Measurements from ENCODE around the gene CCDC34.

Gene CCDC34

DNA sequence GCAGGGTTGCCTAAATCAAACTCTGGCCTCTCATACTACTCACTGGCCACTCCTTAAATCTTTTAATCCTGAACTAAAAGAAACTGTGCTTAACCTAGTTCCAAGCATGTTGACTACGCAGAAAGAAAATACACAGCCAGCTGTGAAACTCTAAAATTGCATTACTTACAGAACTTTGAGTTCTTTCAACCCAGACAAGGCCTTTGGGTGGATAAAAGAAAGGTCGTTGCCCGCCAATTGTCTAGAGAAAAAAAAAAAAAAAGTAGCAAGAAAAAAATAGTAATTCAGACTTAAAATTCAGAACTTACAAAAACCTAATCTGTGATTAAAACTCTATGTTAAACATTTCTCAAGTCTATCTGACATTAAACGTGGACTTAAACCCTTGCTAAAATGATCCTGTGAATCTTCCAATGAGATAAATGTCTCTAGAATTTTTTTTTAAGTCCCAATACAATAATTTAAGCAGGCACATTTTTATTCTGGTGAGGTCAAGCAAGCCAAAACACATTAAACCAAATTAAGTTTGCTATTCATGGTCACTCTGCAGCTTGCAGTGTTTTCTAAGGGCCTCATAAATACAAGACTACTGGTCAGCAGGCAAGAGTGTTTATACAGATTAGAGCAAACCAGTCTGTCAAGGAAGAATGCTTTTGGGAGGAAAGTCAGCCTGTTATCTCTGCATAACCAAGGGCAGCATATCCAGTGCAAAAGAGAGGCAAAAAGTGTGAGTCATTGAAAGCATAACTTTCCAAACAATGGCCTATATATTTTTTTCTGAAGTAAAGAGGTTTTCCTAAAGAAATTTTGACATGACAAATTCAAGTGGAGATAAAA, 29.5 kb upstream of the CCDC34 start:
- DNase-seq: no peak

DNA sequence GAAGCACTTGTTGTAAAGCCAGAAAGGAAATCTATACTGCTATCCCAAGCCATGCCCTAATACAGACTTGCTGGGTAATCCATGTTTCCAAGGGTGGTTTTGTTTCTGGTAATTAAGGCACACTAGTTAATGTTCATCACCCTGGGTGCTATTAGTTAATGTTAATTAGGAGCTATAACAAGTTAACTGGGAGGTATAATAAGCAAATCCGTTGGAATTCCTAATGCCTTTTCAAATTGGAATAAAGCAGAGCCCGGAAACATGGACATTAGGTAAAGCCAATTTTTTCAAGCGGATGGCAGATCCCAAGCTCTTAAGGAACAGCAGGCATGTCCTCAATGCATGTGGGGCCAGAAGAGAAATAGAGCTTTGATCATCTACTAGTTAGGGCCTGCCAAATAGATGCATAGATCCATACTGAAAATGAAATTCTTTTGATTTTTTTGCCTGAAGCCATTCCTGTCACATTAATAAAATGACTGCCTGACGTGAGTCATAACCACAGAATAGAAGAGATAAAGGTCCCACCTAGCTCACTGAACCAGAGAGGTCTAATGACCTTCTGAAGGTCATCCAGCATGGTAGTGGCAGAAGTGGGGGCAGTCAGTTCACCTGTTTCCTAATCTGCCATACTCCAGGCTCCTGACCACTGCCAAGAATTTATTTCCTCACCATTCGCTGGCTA, 28.5 kb upstream of the CCDC34 start:
- DNase-seq: no peak

DNA sequence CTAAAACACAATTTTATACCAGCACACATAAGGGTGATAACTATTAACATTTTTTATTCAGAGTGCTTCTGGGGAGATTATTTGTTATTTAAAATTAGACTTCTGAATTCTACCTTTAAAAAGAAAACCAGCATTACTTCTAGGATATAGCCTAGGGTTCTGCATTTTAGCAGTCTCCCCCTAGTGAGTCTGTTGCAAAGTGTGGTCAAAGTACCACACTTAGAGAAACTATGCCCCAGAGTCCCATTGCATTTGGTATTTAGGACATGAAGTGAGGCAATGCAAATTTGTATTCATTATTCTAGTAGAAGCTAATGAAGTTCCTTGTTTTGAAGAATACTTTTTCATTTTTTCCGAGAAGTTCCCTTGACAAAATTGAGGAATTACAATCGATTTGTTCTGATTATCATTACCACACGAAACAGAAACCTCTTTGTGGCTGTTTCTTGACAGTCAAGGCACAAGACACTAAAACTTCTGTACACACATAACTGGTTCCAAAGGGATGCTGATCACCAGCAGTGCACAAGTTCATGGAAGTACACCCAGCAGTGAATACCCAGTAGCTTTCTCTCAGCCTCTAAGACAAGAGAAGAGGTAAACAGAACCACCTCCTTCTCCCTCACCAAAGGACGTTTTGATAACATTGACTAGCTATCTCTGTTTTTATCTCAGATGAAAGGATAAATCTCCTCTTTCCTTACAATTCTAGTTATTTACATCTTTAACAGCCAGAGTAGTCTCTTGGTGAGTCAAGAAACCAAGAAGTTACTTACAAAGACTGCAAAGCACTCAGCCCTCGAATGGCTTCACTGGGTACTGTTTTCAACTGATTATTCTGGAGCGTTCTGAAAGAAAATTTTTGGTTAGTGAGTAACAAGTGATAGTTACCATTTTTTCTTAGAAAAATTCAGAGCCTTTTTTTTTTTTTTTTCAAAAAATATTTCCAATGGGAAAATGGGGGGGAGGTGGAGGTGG, 27.6 kb upstream of the CCDC34 start:
- no peak for DNase-seq

DNA sequence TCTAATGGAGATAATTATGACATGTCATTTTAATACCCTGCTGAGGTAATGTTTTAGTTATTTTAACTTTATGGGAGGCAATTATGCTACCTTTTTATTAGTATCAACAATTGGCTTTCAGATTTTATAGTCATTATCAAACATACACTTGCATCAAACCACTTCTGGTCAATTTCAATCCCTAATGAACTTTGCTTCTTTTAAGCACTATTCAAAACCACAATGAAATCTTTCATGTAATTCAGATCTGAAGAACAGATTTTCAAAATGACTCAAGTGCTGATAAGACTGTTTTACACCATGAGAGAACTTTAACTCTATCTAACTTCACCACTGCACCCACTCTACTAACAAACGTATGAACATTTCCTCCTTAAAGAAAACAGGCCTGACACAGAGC, 25.9 kb upstream of the CCDC34 start:
- no peak for DNase-seq

DNA sequence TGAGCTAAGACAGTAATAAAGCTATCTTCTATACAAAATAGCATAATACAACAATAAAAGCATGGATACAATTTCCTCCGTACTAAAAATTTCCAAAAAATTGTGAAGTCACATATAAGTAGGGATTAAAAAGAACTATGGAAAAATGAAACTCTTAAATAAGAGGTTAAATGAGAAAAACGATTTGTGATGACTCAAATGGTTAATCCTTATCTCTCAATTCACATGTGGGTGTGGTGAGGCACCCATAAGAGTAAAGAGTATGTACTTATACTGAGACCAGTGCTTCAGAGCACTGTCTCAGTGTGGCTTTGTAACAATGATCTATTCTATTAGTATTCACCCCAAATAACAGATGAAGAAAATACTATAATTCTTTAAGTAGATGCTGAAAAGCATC, 25.0 kb upstream of the CCDC34 start:
- DNase-seq: no peak

DNA sequence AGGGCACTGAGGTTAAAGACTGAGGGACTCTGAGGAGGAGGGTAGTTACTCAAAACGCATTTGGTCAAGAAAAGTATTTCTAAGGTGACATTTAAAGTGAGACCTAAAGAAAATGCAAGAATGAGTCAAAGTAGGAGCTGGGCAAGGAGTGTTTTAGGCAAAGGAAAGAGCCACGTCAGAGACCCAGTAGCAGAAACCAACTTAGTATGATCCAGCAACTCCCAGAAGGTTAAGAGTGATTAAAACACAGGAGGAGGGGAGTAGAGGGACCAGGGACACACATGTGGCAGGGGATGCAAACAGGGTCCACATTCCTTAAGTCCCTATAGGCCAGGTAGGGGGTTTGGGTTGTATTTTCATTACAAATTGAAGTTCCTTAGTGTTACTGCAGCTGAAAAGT, 24.3 kb upstream of the CCDC34 start:
- DNase-seq: no peak

DNA sequence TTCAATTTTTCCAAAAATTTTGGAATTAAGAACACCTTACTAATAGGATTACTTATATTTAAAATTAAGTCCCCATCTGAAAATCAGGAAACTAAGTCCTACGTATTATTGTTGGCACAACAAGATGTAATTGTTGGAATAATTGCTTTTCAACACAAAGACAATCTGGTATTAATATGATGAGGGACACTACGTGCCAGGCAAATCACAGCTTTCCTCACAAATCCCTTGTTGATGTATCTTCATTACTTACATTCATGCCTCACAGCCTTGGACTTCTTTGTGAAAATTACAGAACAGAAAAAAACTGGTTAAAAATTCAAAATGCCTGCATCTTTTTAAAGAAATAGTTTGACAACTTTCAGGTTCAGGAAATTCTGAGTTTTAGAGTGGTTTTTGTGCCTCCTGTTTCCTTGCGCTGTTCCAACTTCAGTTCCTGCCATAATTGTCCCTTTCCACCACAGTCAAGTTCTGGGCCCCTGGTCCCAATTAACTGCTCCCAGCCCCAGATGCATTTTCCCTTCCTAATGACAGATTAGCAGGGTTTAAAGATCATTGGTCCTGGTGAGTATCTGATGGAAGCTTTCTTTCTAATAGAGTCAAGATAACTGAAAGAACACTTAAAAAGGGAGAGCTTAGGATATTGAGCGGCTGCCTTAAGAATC, 23.3 kb upstream of the CCDC34 start:
- DNase-seq: no peak

DNA sequence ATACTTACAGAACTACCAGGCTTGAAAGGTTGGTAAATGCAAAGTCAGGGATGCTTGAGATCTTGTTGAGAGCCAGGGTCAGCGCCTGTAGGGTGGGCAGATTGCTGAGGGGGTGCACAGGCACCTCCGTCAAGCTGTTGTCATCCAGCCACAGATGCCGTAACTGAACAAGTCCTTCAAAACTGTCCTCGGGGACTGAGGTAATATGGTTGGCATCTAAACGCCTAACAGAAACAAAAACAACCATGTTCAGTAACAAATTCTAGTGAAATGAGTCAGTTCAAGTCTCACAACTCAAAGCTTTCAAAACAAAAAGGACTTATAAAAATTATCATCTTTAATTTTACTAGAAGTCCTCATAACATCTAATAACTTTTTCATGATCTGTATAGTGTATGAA, 22.2 kb upstream of the CCDC34 start:
- no peak for DNase-seq

DNA sequence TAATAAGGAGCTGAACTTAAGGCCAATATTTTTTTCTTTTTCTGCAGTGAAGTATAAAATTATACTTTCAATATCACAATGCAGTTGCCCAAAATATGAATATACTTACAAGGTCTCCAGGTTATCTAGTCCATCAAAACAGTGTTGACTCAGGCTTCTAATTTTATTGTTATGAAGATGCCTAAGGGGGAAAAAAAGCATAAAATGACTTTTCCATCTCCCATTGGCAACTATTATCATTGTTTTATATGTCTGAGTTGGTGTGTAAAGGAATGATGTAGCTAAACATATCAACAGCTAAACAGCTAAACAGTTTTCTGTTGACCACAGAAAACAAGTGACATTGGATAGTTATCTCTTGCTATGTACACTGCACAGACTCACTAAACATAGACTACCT, 21.2 kb upstream of the CCDC34 start:
- no peak for DNase-seq

DNA sequence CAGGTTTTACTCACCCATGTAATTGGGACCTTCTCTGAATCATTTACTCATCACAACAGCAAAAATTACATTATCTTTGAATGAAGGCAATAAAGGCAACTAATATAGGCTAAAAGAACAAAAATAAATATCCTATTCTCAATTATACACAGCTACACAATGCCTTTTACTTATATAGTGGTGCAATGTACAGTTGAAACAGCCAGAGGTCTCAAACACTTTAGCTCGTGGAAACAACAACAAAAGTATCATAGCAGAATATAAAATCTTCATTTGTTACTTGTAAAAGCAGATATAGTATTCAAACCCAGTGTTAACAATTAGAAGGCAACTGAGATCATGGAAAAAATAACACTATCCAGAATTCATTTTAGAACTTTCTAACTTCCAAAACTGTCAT, 20.6 kb upstream of the CCDC34 start:
- DNase-seq: no peak

DNA sequence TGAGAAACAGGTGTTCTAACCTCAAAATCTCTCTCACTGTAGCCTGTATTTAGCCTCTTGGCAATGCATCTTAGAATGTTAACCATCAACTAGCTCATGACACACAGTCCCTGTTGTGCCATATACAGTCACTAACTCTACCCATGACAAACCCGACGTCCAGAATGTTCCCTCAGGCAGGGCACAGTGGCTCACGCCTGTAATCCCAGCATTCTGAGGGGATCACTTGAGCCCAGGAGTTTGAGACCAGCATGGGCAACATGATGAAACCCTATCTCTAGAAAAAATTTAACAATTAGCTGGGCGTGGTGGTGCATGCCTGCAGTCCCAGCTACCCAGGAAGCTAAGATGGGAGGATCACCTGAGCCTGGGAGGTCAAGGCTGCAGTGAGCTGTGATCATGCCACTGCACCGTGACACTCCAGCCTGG, 18.2 kb upstream of the CCDC34 start:
- no peak for DNase-seq

DNA sequence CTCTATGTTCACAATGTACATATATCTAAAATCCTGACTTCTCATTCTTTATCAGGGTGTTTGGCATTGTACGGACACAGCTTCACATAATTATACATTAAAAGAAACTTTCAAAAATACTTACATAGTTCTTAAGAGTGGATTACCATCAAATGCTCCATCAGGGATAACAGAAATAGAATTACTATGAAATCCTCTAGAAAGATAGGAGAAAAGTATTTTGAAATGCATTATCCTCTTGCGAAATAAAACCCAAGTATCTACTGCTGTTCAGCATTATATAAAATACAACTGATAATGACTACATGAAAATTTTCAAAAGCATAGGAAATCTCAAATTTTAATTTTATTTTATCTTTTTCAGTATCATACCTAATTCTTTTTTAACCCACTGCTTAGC, 17.8 kb upstream of the CCDC34 start:
- no peak for DNase-seq

DNA sequence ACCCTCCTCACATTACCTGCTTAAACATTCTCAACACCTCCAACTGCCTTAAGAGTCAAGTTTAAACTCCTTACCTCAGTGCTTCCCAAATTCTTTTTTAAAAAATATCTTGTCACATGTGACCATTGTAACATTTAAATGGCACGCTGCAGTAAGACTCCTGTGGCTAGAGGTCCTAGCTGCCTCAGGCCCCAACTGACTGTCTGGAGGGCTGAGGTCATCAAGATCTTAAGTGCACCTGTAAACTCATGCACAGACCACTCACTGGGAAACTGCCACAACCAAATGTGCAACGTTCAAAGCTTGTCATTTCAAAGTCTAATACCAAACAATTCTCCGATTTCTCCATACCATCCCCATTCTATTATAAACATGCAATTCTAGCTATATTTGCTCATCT, 16.4 kb upstream of the CCDC34 start:
- DNase-seq: no peak

DNA sequence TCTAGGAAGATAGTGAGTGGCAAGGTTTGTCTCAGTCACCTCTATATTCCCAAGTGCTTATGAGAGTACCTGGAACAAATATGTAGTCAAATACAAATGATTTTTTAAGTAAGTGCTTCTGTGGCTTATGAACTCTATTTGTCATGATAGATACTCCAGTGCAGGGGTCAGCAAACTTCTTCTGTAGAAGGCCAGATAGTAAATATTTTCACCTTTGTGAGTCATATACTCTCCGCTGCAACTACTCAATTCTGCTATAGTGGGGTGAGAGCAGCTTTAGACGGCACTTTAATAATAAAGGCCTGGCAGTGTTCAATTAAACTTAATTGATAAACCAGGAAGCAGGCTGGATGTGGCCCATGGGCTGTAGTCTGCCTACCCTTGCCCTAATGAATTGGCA, 12.4 kb upstream of the CCDC34 start:
- no peak for DNase-seq

DNA sequence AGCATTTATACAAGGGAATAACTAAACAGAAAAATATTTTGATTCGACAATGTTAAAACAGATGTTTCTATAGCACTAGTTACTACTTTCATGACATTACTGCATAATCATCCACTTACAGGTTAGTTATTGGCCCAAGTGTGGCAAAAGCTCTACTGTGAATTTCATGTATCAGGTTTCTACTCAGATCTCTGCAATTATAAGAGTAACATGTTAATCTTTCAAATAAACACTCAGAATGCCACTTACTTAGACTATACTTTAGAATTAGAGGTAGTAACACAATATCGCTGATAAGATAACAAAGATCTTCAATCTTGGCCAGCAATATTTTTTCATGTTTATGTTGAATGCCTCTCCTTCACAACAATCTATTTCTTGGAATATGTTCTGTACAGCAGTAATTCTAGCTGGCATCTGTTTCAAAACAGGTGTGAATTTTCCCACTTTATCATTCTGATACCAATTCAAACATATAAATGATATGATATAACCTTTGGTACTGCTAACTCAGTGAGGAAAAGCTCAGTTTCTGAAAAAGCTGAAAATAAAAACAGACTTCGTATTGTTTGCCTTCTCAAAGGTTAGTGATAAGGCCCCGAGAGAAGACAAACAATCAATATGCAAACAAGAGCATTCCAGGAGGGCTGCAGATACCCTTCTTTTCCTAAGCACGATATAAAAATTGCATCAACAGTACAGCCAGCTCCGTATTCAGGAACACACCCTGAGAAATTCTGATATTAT, 11.0 kb upstream of the CCDC34 start:
- no peak for DNase-seq

DNA sequence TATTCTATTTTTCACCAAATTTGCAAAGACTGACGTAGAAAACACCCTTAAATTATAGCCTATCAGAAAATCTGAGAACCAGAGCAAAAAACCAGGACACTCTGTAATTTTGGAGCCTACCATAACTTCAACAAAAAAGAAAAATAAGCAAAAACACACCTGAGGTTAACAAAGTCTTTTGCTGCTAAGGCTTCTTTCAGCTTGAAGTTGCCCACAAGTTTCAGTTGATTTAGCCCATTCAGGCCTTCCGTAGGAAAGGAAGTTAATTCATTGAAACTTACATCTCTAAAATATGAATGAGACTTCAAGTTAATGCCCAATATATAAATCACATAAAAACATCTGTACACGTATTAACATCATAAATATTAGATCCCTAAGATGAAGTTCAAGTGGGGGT, 10.4 kb upstream of the CCDC34 start:
- no peak for DNase-seq

DNA sequence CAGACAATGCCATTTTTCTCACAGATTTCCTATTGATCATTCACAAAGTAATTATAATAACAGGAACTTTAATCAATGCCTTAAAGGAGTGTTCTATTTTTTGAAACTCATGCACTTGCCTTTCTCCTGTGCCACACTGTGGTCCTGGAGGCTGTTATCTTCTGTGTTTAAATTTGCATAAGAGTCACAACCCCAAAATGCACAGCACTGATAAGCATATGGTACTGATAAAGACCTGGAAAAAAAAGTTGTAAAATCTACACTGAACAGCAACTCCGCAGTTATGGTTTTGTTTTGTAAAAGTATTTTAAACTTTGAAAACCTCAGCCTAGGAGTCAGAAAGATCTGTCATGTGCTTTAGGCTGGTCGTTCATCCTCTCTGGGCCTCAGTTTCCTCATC, 9.1 kb upstream of the CCDC34 start:
- DNase-seq: no peak

DNA sequence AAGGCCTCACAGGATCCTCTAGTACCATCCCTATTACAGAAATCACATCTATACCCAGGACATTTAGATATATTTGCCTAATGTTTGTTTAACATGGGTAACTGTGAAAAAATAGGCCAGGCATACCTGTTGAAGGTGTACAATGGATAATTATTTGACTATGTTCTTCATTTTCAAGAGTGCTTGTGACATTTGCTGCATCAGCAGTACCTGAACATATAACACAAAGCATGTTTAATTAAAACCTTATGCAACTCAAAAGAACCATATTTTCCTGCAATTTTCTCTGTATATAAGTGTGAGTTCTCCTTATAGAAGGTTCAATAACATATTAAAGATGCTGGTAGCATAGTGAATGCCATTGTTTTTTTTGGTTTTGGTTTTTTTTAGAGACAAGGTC, 8.5 kb upstream of the CCDC34 start:
- no peak for DNase-seq

DNA sequence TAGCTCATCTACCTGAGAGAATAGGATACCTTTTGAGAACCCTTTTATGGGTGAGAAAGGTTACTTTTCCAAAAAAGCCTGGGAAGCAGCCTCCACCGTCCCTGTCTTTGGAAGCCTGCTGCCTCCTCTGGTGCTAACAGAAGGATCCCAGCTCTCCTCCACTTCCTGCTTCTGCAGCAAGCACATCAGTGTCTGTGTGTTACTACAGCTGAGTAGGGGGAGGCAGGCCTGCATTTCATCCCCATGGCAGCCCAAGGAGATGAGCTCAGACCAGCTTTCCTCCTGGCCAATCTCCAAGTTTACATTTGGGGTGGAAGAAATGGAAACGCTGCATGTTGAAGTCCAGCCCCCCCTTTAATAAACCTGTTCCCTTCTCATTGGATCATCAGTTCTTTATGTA, 7.4 kb upstream of the CCDC34 start:
- no peak for DNase-seq

DNA sequence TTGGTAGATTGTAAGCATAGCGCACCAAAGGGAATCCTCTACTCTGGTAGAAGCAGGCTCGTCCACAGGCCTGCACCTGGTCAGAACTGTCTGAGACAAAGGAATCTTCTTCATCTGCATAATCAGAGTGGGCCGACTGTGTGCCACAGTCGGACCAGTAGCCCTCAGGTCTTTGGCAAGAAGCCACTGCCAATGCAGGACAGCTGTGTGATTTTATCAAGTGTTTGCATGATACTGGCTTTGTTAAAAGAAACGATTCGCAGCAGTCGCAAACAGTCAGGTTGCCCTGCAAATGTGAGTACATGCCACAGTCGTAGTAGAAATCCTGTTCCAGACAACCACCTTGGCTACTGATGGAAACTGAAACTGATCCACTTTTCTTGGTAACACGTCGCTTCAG, 4.9 kb upstream of the CCDC34 start:
- no peak for DNase-seq

DNA sequence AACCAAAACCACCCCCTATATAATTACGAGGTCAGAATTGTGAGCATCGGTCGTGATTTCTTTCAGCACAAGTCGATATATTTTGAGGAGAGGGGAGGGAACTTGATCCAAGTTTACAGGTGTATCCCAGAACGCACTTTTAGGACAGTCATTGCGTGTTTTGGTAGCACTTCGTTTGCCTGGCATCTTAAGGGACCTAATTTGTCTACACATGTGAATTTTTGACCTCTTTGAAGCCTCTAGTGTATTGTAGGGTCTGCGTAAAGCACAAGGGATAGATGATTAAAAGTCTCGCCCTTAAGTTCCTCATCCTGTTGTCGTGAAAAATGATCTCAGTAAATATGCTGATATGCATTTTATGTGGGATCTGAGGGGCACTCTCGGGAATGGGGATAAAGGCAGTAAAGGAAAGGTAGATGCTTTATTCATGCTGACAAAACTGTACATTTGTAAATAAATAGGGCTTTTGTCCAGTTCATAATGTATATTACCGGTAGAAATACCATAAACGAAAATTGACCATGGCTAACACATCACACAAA, 632 bp upstream of the CCDC34 start:
- no peak for DNase-seq

Measured in SIG-M5 (cell line).